Tibial nerve (tissue), 4 donors: ENCODE measurements around the gene SCAPER. TPM values are rescaled to one million over a fixed set of nuclear protein-coding genes. Genes with fewer than 3 reads are reported as not detected.

Source experiments
- DNase-seq, 2 donors: peaks; one replicate each; pipeline ENCODE4 v3.0.0-alpha.2; 2019; ENCODE audit warnings: low spot score in 2 of 2
- H3K27ac ChIP-seq, 4 donors: fragments of 200-600 bp; sonication (generic) in 3 of 4; one replicate each; pipeline ENCODE4 v1.5.1; 2017 to 2019; ENCODE audit warnings: mild to moderate bottlenecking in 1 of 4
- H3K27me3 ChIP-seq, 2 donors: fragments of 200-600 bp; sonication (generic) in 1 of 2; one replicate each; pipeline versions ENCODE4 v1.5.1 to v1.6.0; 2017 to 2019
- H3K36me3 ChIP-seq, 3 donors: fragments of 200-600 bp; sonication (generic); one replicate each; pipeline ENCODE4 v1.5.1; 2018 to 2019
- H3K4me1 ChIP-seq, 4 donors: fragments of 200-600 bp; sonication (generic) in 3 of 4; one replicate each; pipeline ENCODE4 v1.5.1; 2017 to 2019
- H3K4me3 ChIP-seq, 4 donors: fragments of 200-600 bp; sonication (generic) in 3 of 4; one replicate each; pipeline ENCODE4 v1.5.1; 2017 to 2019; ENCODE audit warnings: mild to moderate bottlenecking in 1 of 4, moderate library complexity in 1 of 4
- H3K9me3 ChIP-seq, 4 donors: fragments of 200-600 bp; sonication (generic) in 3 of 4; one replicate each; pipeline ENCODE4 v1.5.1; 2017 to 2019
- CTCF ChIP-seq, 5 experiments: fragments of 200-600 bp in 3 of 5; fragments of 450-650 bp in 2 of 5; sonication (generic) in 3 of 5; IDR thresholded peaks; one replicate each; pipeline ENCODE4 v1.5.1; 2016 to 2019; ENCODE audit warnings: antibody characterized with exemption in 5 of 5, mild to moderate bottlenecking in 3 of 5, moderate library complexity in 2 of 5
- EP300 ChIP-seq, 2 donors: sonication (generic); formaldehyde crosslinking; IDR thresholded peaks; one replicate each; pipeline ENCODE4 v1.6.1; 2017; ENCODE audit warnings: antibody characterized with exemption in 2 of 2, mild to moderate bottlenecking in 1 of 2
- POLR2A ChIP-seq, 2 donors: fragments of 450-650 bp; IDR thresholded peaks; one replicate each; pipeline ENCODE4 v1.6.1; 2017; ENCODE audit warnings: antibody characterized with exemption in 2 of 2, mild to moderate bottlenecking in 2 of 2, moderate library complexity in 2 of 2
- WGBS, 2 donors: methylation state at CpG; one replicate each; pipeline ENCODE4 v1.1.5; 2018; 5-methylcytosine and 5-hydroxymethylcytosine counted together
- total RNA-seq, 4 donors: library from RNA; depleted of rRNA; stranded (reverse); fragments of >200 nt; gene quantifications; one replicate each; pipeline ENCODE4 v1.1.0, GENCODE V29; 2016

The SCAPER gene
- total RNA-seq, 4 donors from 2014 or later = 25.5 to 45.3 (median 37.3) TPM

GRCh38 chr15:76340803-76341365 is 564.3 kb downstream of the SCAPER start:
- DNase-seq = no peak
- Histone ChIP-seq H3K4me1 (peaks cover 0 to 78% (median 53%) of the 10 kb centered on the region in 4 donors), H3K9me3 (no peaks in the 10 kb centered on the region), H3K36me3 (no peaks in the 10 kb centered on the region), H3K4me3 (peak overlapping the region in 2 of 4 donors; percentile 40 to 46), H3K27ac (no peak overlapping the region), H3K27me3 (peaks cover 14 to 100% of the 10 kb centered on the region in 2 donors)
- 4 to 5% methylated on average over 9 to 31 of the region's 35 CpGs for WGBS, 2 donors
- TF ChIP-seq EP300 (IDR thresholded peaks at IDR 0.05) = no peak
- TF ChIP-seq CTCF (IDR thresholded peaks at IDR 0.05) = no peak
- TF ChIP-seq POLR2A (IDR thresholded peaks at IDR 0.05) = no peak

GRCh38 chr15:76340198-76340802 is 564.8 kb downstream of the SCAPER start:
- Histone ChIP-seq H3K4me1 (peaks cover 0 to 79% (median 52%) of the 10 kb centered on the region in 4 donors), H3K27me3 (peaks cover 14 to 100% of the 10 kb centered on the region in 2 donors), H3K4me3 (peak overlapping the region; percentile 11 to 46 (median 36)), H3K27ac (no peak overlapping the region), H3K9me3 (no peaks in the 10 kb centered on the region), H3K36me3 (no peaks in the 10 kb centered on the region)
- DNase-seq = no peak
- 2 to 3% methylated on average over 40 of the region's 53 CpGs for WGBS, 2 donors
- no peak for TF ChIP-seq CTCF (IDR thresholded peaks at IDR 0.05)
- TF ChIP-seq EP300 (IDR thresholded peaks at IDR 0.05) = peak in 1 of 2 donors; percentile 87

- Histone ChIP-seq H3K36me3 (no peaks in the 10 kb centered on the region), H3K4me3 (peak overlapping the region; percentile 11 to 46 (median 36)), H3K9me3 (no peaks in the 10 kb centered on the region), H3K27ac (no peak overlapping the region), H3K4me1 (peaks cover 0 to 81% (median 53%) of the 10 kb centered on the region in 4 donors), H3K27me3 (peaks cover 16 to 100% of the 10 kb centered on the region in 2 donors)
- DNase-seq = no peak
- WGBS, 2 donors = 12 to 20% methylated on average over 40 to 48 of the region's 48 CpGs
- no peak for TF ChIP-seq EP300 (IDR thresholded peaks at IDR 0.05)
- TF ChIP-seq POLR2A (IDR thresholded peaks at IDR 0.05) = no peak
- no peak for TF ChIP-seq CTCF (IDR thresholded peaks at IDR 0.05)
Measured at GRCh38 chr15:76339305-76340197, 565.6 kb downstream of the SCAPER start.

- Histone ChIP-seq H3K36me3 (no peaks in the 10 kb centered on the region), H3K27ac (no peak overlapping the region), H3K27me3 (peaks cover 19 to 100% of the 10 kb centered on the region in 2 donors), H3K4me1 (peaks cover 0 to 81% (median 53%) of the 10 kb centered on the region in 4 donors), H3K4me3 (peak overlapping the region in 1 of 4 donors; percentile 14), H3K9me3 (no peaks in the 10 kb centered on the region)
- WGBS, 2 donors = 41 to 45% methylated on average over 19 to 26 of the region's 26 CpGs
- no peak for DNase-seq
- no peak for TF ChIP-seq CTCF (IDR thresholded peaks at IDR 0.05)
Measured at GRCh38 chr15:76338486-76339304, 566.4 kb downstream of the SCAPER start.
